Activated T-helper 1 cell treated with anti-CD3 and anti-CD28 coated beads, Interleukin-12 subunit alpha, Interleukin-12 subunit beta, Interleukin-2, Interleukin-4 antibody, amounts not matched to agents 30 ng/mL and 10 ng/mL and 1 ng/mL, durations not matched to agents 14 hours and 24 hours and 36 hours (primary cell): ENCODE results near the gene KCNQ4. TPM values are rescaled to one million over a fixed set of nuclear protein-coding genes. Genes with fewer than 3 reads are reported as not detected.

Experiments
- DNase-seq: peaks from one replicate; pipeline ENCODE4 v3.0.0; 2021; ENCODE audit warnings: low spot score
- H3K27ac Mint-ChIP-seq: one replicate; pipeline ENCODE4 v1.8.0; 2021; ENCODE audit warnings: mild to moderate bottlenecking, mixed read lengths
- H3K27me3 Mint-ChIP-seq: one replicate; pipeline ENCODE4 v1.8.0; 2022; ENCODE audit warnings: mild to moderate bottlenecking, moderate library complexity, mixed read lengths; ENCODE audit not compliant: insufficient read depth
- H3K36me3 Mint-ChIP-seq: one replicate; pipeline ENCODE4 v1.8.0; 2021; ENCODE audit warnings: low read depth, mixed read lengths
- H3K4me1 Mint-ChIP-seq: one replicate; pipeline ENCODE4 v1.8.0; 2021; ENCODE audit warnings: low read depth, mixed read lengths
- H3K4me3 Mint-ChIP-seq: one replicate; pipeline ENCODE4 v1.8.0; 2021; ENCODE audit warnings: mild to moderate bottlenecking, moderate library complexity, mixed read lengths
- H3K9me3 Mint-ChIP-seq: one replicate; pipeline ENCODE4 v1.8.0; 2021; ENCODE audit warnings: mixed read lengths
- intact Hi-C: fragments of 100-400 bp; cut with micrococcal nuclease; formaldehyde crosslinking; loops from one replicate; pipeline ENCODE4 v1.15.1; 2024
- total RNA-seq: library from RNA; stranded (reverse); gene quantifications from 2 replicates; pipeline ENCODE4 v1.2.3, GENCODE V29; 2022

Gene KCNQ4
- total RNA-seq, 1 donor from 2014 or later: 0.88 TPM

- Mint-ChIP-seq H3K27ac (peak overlapping the region; percentile 13), H3K27me3 (no peaks in the 10 kb centered on the region), H3K36me3 (peaks cover 3% of the 10 kb centered on the region), H3K9me3 (peaks cover 5% of the 10 kb centered on the region), H3K4me3 (no peak overlapping the region), H3K4me1 (peaks cover 44% of the 10 kb centered on the region)
- DNase-seq: peak; percentile 32
- intact Hi-C loops: no loop called here
These were observed 57.1 kb downstream of the KCNQ4 start for GRCh38 chr1:40840526-40841323.

GRCh38 chr1:40841602-40842001 is 58.0 kb downstream of the KCNQ4 start:
- no peak overlapping the region for H3K27ac Mint-ChIP-seq

GRCh38 chr1:40842207-40842606 is 58.6 kb downstream of the KCNQ4 start:
- Mint-ChIP-seq H3K36me3 (peaks cover 3% of the 10 kb centered on the region), H3K27ac (no peak overlapping the region), H3K9me3 (peaks cover 5% of the 10 kb centered on the region), H3K4me3 (no peak overlapping the region), H3K27me3 (no peaks in the 10 kb centered on the region), H3K4me1 (peaks cover 56% of the 10 kb centered on the region)
- intact Hi-C loops: no loop called here
- DNase-seq: no peak

More at GRCh38 chr1:40841602-40842001, 58.0 kb downstream of the KCNQ4 start:
- Mint-ChIP-seq H3K4me1 (peaks cover 52% of the 10 kb centered on the region), H3K4me3 (no peak overlapping the region), H3K36me3 (peaks cover 3% of the 10 kb centered on the region), H3K9me3 (peaks cover 5% of the 10 kb centered on the region), H3K27me3 (no peaks in the 10 kb centered on the region)
- DNase-seq: no peak
- intact Hi-C loops: no loop called here

GRCh38 chr1:40842691-40843090 is 59.1 kb downstream of the KCNQ4 start:
- peaks cover 3% of the 10 kb centered on the region for H3K36me3 Mint-ChIP-seq
- H3K27me3 Mint-ChIP-seq: no peaks in the 10 kb centered on the region
- H3K9me3 Mint-ChIP-seq: peaks cover 5% of the 10 kb centered on the region
- no peak for DNase-seq
- H3K27ac Mint-ChIP-seq: no peak overlapping the region
- no peak overlapping the region for H3K4me3 Mint-ChIP-seq
- intact Hi-C loops: no loop called here
- H3K4me1 Mint-ChIP-seq: peaks cover 60% of the 10 kb centered on the region

- Mint-ChIP-seq H3K9me3 (peaks cover 5% of the 10 kb centered on the region), H3K27me3 (no peaks in the 10 kb centered on the region), H3K27ac (no peak overlapping the region), H3K4me3 (no peak overlapping the region), H3K36me3 (peaks cover 3% of the 10 kb centered on the region), H3K4me1 (peaks cover 58% of the 10 kb centered on the region)
- intact Hi-C loops: no loop called here
- DNase-seq: no peak
These were observed 60.5 kb downstream of the KCNQ4 start for GRCh38 chr1:40844079-40844478.

GRCh38 chr1:40844887-40845878 is 61.6 kb downstream of the KCNQ4 start:
- H3K27ac Mint-ChIP-seq: no peak overlapping the region
- no peaks in the 10 kb centered on the region for H3K27me3 Mint-ChIP-seq
- intact Hi-C loops: no loop called here
- H3K9me3 Mint-ChIP-seq: peaks cover 5% of the 10 kb centered on the region
- H3K4me1 Mint-ChIP-seq: peaks cover 54% of the 10 kb centered on the region
- H3K36me3 Mint-ChIP-seq: peaks cover 3% of the 10 kb centered on the region
- DNase-seq: no peak
- H3K4me3 Mint-ChIP-seq: peak overlapping the region; percentile 7

- peaks cover 50% of the 10 kb centered on the region for H3K4me1 Mint-ChIP-seq
- intact Hi-C loops: no loop called here
- H3K36me3 Mint-ChIP-seq: peaks cover 3% of the 10 kb centered on the region
- H3K4me3 Mint-ChIP-seq: no peak overlapping the region
- peaks cover 5% of the 10 kb centered on the region for H3K9me3 Mint-ChIP-seq
- H3K27ac Mint-ChIP-seq: no peak overlapping the region
- H3K27me3 Mint-ChIP-seq: no peaks in the 10 kb centered on the region
- no peak for DNase-seq
These were observed 62.3 kb downstream of the KCNQ4 start for GRCh38 chr1:40845895-40846294.

GRCh38 chr1:40847023-40847745 is 63.6 kb downstream of the KCNQ4 start:
- Mint-ChIP-seq H3K4me3 (no peak overlapping the region), H3K9me3 (peaks cover 5% of the 10 kb centered on the region), H3K36me3 (peaks cover 3% of the 10 kb centered on the region), H3K4me1 (peaks cover 43% of the 10 kb centered on the region), H3K27ac (no peak overlapping the region), H3K27me3 (no peaks in the 10 kb centered on the region)
- DNase-seq: no peak
- intact Hi-C loops: no loop called here

- H3K27me3 Mint-ChIP-seq: no peaks in the 10 kb centered on the region
- H3K27ac Mint-ChIP-seq: peak overlapping the region; percentile 37
- H3K36me3 Mint-ChIP-seq: no peaks in the 10 kb centered on the region
- no peaks in the 10 kb centered on the region for H3K9me3 Mint-ChIP-seq
- peaks cover 41% of the 10 kb centered on the region for H3K4me1 Mint-ChIP-seq
- no peak overlapping the region for H3K4me3 Mint-ChIP-seq
- no peak for DNase-seq
- intact Hi-C loops: no loop called here
These were observed 65.1 kb downstream of the KCNQ4 start for GRCh38 chr1:40848530-40849189.

- peak; percentile 70 for DNase-seq
- intact Hi-C loops: loop anchor here (1.0 to 2.0 kb wide), 4 partner anchors 76 to 706 kb away; no protein-coding TSS in a partner anchor
- Mint-ChIP-seq H3K4me1 (peaks cover 34% of the 10 kb centered on the region), H3K27me3 (no peaks in the 10 kb centered on the region), H3K4me3 (no peak overlapping the region), H3K9me3 (no peaks in the 10 kb centered on the region), H3K27ac (peak overlapping the region; percentile 4), H3K36me3 (no peaks in the 10 kb centered on the region)
These were observed 66.4 kb downstream of the KCNQ4 start for GRCh38 chr1:40849801-40850592.

- Mint-ChIP-seq H3K4me3 (no peak overlapping the region), H3K27me3 (no peaks in the 10 kb centered on the region), H3K9me3 (no peaks in the 10 kb centered on the region), H3K27ac (no peak overlapping the region), H3K36me3 (no peaks in the 10 kb centered on the region), H3K4me1 (peaks cover 18% of the 10 kb centered on the region)
- no peak for DNase-seq
- intact Hi-C loops: loop anchor here (2.0 kb wide), 1 partner anchor 97 kb away; no protein-coding TSS in a partner anchor
These were observed 68.1 kb downstream of the KCNQ4 start for GRCh38 chr1:40851643-40852042.
